ENCODE measurements around the gene PLCG2.

Gene PLCG2

GRCh38 chr16:81900014-81900413 lies 120.9 kb downstream of the PLCG2 start:
- H4K20me1 ChIP-seq (ENCODE audit: low read depth, low read length), result no peaks in the 10 kb centered on the region; the same call in 1 of the 2 replicates
- H2AFZ ChIP-seq (ENCODE audit: low read depth, low read length, severe bottlenecking), result no peak overlapping the region
- H3K9ac ChIP-seq (ENCODE audit: low read length), result no peak overlapping the region
- 0 out of 2 replicates have a peak, but pooled peaks cover 3% of the 10 kb centered on the region for H3F3A ChIP-seq (ENCODE audit: insufficient read depth)
- no peak overlapping the region for H3K27ac ChIP-seq (ENCODE audit: low read depth, low read length)
- H3K9me2 ChIP-seq (replicated peaks; ENCODE audit: insufficient read depth, low read length), result no peaks in the 10 kb centered on the region
- H3K36me3 ChIP-seq (ENCODE audit: low read length), result peaks cover 55% of the 10 kb centered on the region
- H3K79me2 ChIP-seq (ENCODE audit: insufficient read depth, low read length), result peaks cover 10% of the 10 kb centered on the region; the same call in 1 of the 2 replicates
- TF ChIP-seq, protein P1, sequence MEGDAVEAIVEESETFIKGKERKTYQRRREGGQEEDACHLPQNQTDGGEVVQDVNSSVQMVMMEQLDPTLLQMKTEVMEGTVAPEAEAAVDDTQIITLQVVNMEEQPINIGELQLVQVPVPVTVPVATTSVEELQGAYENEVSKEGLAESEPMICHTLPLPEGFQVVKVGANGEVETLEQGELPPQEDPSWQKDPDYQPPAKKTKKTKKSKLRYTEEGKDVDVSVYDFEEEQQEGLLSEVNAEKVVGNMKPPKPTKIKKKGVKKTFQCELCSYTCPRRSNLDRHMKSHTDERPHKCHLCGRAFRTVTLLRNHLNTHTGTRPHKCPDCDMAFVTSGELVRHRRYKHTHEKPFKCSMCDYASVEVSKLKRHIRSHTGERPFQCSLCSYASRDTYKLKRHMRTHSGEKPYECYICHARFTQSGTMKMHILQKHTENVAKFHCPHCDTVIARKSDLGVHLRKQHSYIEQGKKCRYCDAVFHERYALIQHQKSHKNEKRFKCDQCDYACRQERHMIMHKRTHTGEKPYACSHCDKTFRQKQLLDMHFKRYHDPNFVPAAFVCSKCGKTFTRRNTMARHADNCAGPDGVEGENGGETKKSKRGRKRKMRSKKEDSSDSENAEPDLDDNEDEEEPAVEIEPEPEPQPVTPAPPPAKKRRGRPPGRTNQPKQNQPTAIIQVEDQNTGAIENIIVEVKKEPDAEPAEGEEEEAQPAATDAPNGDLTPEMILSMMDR (IDR thresholded peaks at IDR 0.05; ENCODE audit: insufficient read depth, low read length, poor library complexity, severe bottlenecking), result no peak
- TF ChIP-seq EZH2phosphoT487 (conservative IDR thresholded peaks at IDR 0.05; ENCODE audit: low read length), result no peak
- no peak overlapping the region for H3K4me3 ChIP-seq (ENCODE audit: insufficient read depth, low read length, poor library complexity, severe bottlenecking)
- H3K27me3 ChIP-seq (ENCODE audit: low read length), result no peaks in the 10 kb centered on the region
- H3K4me2 ChIP-seq (ENCODE audit: low read depth, low read length, poor library complexity, severe bottlenecking), result no peak overlapping the region
- no peaks in the 10 kb centered on the region for H3K9me3 ChIP-seq (ENCODE audit: insufficient read depth, low read length)

DNA sequence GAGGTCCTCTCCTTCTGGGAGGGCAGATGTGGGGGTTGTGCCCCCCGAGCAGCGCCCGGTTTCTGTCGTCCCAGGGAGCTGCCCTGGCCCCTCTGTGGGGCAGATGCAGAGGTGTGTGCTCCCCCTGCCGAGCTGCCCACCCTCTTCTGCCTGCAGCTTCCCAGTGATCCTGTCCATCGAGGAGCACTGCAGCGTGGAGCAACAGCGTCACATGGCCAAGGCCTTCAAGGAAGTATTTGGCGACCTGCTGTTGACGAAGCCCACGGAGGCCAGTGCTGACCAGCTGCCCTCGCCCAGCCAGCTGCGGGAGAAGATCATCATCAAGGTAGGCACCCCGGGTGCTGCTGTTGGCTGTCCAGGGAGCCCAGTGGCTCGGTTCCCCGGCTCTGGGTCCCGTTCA lies 121.4 kb downstream of the PLCG2 start:
- no peak for TF ChIP-seq EZH2phosphoT487 (conservative IDR thresholded peaks at IDR 0.05; ENCODE audit: low read length)
- TF ChIP-seq, protein P1 (IDR thresholded peaks at IDR 0.05; ENCODE audit: insufficient read depth, low read length, poor library complexity, severe bottlenecking), result no peak
- Histone ChIP-seq H3K9me3 (ENCODE audit: insufficient read depth, low read length) (no peaks in the 10 kb centered on the region), H2AFZ (ENCODE audit: low read depth, low read length, severe bottlenecking) (no peak overlapping the region), H3K27ac (ENCODE audit: low read depth, low read length) (no peak overlapping the region), H3F3A (ENCODE audit: insufficient read depth) (0 out of 2 replicates have a peak, but pooled peaks cover 3% of the 10 kb centered on the region), H4K20me1 (ENCODE audit: low read depth, low read length) (no peaks in the 10 kb centered on the region; the same call in 1 of the 2 replicates), H3K4me3 (ENCODE audit: insufficient read depth, low read length, poor library complexity, severe bottlenecking) (no peak overlapping the region), H3K27me3 (ENCODE audit: low read length) (no peaks in the 10 kb centered on the region), H3K9me2 (replicated peaks; ENCODE audit: insufficient read depth, low read length) (no peaks in the 10 kb centered on the region), H3K79me2 (ENCODE audit: insufficient read depth, low read length) (peaks cover 10% of the 10 kb centered on the region; the same call in 1 of the 2 replicates), H3K9ac (ENCODE audit: low read length) (no peak overlapping the region), H3K4me2 (ENCODE audit: low read depth, low read length, poor library complexity, severe bottlenecking) (no peak overlapping the region), H3K36me3 (ENCODE audit: low read length) (peaks cover 54% of the 10 kb centered on the region)

DNA sequence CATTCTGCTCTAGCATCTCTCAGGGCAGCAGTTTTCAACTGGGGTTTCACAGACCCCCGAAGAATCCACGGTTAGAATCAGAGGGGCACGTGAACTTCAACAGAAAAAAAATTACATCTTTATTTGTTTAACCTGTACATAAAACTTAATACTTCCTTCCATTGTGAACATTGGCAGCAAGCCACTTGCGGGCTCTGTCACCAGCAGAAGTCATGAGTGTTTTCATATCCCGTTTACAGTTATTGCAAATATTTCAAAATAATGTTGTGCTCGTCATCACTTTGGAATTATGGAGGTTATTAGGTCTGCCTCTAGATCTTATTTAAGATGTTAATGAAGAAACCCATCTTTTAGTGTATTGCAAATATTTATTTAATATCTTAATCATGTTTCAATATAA lies 122.4 kb downstream of the PLCG2 start:
- H3K4me2 ChIP-seq (ENCODE audit: low read depth, low read length, poor library complexity, severe bottlenecking), result no peak overlapping the region
- H3K27ac ChIP-seq (ENCODE audit: low read depth, low read length), result no peak overlapping the region
- no peak overlapping the region for H3K9ac ChIP-seq (ENCODE audit: low read length)
- H3K9me2 ChIP-seq (replicated peaks; ENCODE audit: insufficient read depth, low read length), result no peaks in the 10 kb centered on the region
- 0 out of 2 replicates have a peak, but pooled peaks cover 3% of the 10 kb centered on the region for H3F3A ChIP-seq (ENCODE audit: insufficient read depth)
- TF ChIP-seq, protein P1 (IDR thresholded peaks at IDR 0.05; ENCODE audit: insufficient read depth, low read length, poor library complexity, severe bottlenecking), result no peak
- TF ChIP-seq EZH2phosphoT487 (conservative IDR thresholded peaks at IDR 0.05; ENCODE audit: low read length), result no peak
- no peak overlapping the region for H2AFZ ChIP-seq (ENCODE audit: low read depth, low read length, severe bottlenecking)
- H3K4me3 ChIP-seq (ENCODE audit: insufficient read depth, low read length, poor library complexity, severe bottlenecking), result no peak overlapping the region
- no peaks in the 10 kb centered on the region for H3K27me3 ChIP-seq (ENCODE audit: low read length)
- H3K36me3 ChIP-seq (ENCODE audit: low read length), result peaks cover 55% of the 10 kb centered on the region
- no peaks in the 10 kb centered on the region; the same call in 1 of the 2 replicates for H4K20me1 ChIP-seq (ENCODE audit: low read depth, low read length)
- H3K9me3 ChIP-seq (ENCODE audit: insufficient read depth, low read length), result no peaks in the 10 kb centered on the region
- peaks cover 10% of the 10 kb centered on the region; the same call in 1 of the 2 replicates for H3K79me2 ChIP-seq (ENCODE audit: insufficient read depth, low read length)
